ENCODE measurements around the gene MYB.

MYB gene

GRCh38 chr6:135254471-135254870 is 73.4 kb downstream of the MYB start:
- no peak for DNase-seq

- no peak for DNase-seq
Observed at GRCh38 chr6:135256866-135257265, 75.8 kb downstream of the MYB start.

- DNase-seq, result no peak
Observed at GRCh38 chr6:135257631-135258405, 76.7 kb downstream of the MYB start.

- DNase-seq, result no peak
Observed at GRCh38 chr6:135258970-135259369, 77.9 kb downstream of the MYB start.

DNA sequence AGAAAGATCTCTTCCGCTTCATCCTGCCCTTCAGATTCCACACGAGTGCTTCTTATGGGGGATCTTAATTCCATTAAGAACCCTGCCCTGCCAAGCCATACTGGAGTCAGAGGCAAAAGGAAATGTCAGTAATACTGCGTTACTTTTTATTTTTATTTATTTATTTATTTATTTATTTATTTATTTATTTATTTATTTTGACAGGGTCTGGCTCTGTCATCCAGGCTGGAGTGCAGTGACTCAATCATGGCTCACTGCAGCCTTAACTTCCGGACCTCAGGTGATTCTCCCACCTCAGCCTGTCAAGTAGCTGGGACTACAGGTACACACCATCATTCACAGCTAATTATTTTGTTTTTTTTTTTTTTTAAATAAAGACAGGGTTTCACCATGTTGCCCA is 79.5 kb downstream of the MYB start:
- no peak for DNase-seq

GRCh38 chr6:135261872-135262725 is 81.0 kb downstream of the MYB start:
- DNase-seq, result no peak

GRCh38 chr6:135265278-135265677 is 84.2 kb downstream of the MYB start:
- no peak for DNase-seq

GRCh38 chr6:135266675-135267074 is 85.6 kb downstream of the MYB start:
- no peak for DNase-seq

DNA sequence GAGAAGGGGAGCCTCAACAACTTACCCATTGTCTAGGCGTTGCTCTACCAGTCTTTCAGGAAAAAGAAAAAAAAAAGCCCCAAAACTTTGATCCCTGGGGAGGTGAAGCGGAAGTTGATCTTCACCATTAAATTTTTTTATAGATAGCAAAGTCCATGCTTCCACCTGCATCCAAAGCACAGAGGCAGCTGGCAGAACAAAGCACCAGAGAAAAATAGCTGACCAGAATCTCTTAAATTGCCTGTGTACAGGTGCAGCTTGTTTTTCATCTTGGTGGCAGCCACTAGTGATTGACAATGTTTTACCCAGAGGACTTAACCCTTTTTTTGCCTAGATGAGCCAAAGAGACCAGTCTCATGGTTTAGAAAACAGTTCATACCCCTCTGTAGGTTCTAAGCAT is 86.0 kb downstream of the MYB start:
- no peak for DNase-seq

DNA sequence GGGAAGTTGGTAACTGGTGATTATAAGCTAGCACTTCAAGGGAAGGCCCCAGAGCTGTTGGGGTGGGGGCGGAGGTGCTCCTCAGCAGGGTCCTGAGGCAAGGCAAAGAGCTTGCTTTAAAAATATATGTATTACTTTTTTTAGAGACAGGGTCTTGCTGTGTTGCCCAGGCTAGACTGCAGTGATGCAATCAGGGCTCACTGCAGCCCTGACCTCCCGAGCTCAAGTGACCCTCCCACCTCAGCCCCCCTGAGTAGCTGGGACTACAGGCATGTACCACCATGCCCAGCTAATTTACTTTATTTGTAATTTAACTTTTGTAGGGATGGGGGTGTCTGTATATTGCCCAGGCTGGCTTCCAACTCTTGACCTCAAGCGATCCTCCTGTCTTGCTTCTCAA is 87.2 kb downstream of the MYB start:
- no peak for DNase-seq

- DNase-seq, result no peak
Observed at GRCh38 chr6:135268740-135269139, 87.6 kb downstream of the MYB start.

Measured in left hindlimb (tissue), 1 donor.